Fibroblast of pulmonary artery (primary cell): ENCODE data around the gene DNAJC22.
"Not testable (repeated sequence)": the region's sequence is repeated elsewhere in the genome, so short reads cannot be mapped to it uniquely, and the experiment has no call there.

Experiments used
- DNase-seq: peaks from one replicate; pipeline ENCODE4 v3.0.0-alpha.2; 2010; ENCODE audit warnings: low read depth
- H3K4me3 ChIP-seq: replicated peaks from 2 replicates; pipeline ENCODE4 v1.5.1; 2011; ENCODE audit warnings: low read depth, mild to moderate bottlenecking, control low read depth, low read length, moderate library complexity
- TF ChIP-seq, protein P1 (sequence below): IDR thresholded peaks from 2 replicates; pipeline ENCODE4 v1.5.1; 2011; ENCODE audit warnings: mild to moderate bottlenecking, control low read depth, low read length, inconsistent platforms; ENCODE audit errors: missing control alignments

DNAJC22 gene

DNA sequence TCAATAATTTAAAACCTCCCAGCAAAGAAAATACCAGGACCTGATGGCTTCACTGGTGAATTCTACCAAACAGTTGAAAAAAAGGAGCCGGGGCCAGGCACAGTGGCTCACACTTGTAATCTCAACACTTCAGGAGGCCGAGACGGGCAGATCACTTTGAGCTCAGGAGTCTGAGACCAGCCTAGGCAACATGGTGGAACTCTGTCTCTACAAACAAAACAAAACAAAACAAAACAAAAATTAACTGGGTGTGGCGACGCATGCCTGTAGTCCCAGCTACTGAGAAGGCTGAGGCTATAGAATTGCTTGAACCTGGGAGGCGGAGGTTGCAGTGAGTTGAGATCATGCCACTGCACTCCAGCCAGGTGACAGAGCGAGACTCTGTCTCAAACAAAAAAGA is 37.3 kb upstream of the DNAJC22 start:
- no peak overlapping the region for H3K4me3 ChIP-seq
- DNase-seq = no peak
- TF ChIP-seq, protein P1, sequence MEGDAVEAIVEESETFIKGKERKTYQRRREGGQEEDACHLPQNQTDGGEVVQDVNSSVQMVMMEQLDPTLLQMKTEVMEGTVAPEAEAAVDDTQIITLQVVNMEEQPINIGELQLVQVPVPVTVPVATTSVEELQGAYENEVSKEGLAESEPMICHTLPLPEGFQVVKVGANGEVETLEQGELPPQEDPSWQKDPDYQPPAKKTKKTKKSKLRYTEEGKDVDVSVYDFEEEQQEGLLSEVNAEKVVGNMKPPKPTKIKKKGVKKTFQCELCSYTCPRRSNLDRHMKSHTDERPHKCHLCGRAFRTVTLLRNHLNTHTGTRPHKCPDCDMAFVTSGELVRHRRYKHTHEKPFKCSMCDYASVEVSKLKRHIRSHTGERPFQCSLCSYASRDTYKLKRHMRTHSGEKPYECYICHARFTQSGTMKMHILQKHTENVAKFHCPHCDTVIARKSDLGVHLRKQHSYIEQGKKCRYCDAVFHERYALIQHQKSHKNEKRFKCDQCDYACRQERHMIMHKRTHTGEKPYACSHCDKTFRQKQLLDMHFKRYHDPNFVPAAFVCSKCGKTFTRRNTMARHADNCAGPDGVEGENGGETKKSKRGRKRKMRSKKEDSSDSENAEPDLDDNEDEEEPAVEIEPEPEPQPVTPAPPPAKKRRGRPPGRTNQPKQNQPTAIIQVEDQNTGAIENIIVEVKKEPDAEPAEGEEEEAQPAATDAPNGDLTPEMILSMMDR = no peak

DNA sequence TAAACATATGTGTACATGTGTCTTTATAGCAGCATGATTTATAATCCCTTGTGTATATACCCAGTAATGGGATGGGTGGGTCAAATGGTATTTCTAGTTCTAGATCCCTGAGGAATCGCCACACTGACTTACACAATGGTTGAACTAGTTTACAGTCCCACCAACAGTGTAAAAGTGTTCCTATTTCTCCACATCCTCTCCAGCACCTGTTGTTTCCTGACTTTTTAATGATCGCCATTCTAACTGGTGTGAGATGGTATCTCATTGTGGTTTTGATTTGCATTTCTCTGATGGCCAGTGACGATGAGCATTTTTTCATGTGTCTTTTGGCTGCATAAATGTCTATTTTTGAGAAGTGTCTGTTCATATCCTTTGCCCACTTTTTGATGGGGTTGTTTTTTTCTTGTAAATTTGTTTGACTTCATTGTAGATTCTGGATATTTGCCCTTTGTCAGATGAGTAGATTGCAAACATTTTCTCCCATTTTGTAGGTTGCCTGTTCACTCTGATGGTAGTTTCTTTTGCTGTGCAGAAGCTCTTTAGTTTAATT is 36.2 kb upstream of the DNAJC22 start:
- H3K4me3 ChIP-seq, DNase-seq: not testable (repeated sequence)

DNA sequence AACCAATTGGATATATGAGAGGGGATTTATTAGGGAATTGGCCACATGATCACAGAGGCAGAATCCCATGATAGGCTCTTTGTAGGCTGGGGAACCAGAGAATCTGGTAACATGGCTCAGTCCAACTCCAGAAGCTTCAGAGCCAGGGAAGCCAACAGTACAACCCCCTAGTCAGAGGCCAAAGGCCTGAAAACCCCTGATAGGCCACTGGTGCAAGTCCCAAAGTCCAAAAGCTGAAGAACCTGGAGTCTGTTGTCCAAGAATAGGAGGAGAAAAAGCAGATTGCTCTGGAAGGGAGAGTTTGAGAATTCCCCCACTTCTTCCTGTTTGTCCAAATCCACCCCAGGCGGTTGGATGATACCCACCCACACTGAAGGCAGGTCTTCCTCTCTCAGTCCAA is 31.9 kb upstream of the DNAJC22 start:
- no peak overlapping the region for H3K4me3 ChIP-seq
- TF ChIP-seq, protein P1 = no peak

DNA sequence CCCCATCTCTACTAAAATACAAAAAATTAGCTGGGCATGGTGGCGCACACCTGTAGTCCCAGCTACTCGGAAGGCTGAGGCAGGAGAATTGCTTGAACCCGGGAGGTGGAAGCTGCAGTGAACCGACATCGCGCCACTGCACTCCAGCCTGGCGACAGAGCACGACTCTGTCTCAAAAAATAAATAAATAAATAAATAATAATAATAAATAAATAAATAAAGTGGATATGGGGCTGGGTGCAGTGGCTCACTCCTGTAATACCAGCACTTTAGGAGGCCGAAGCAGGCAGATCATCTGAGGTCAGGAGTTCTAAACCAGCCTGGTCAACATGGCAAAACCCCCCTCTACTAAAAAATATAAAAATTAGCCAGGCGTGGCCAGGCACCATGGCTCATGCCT is 29.6 kb upstream of the DNAJC22 start:
- not testable (repeated sequence) for DNase-seq, H3K4me3 ChIP-seq

More for the DNA sequence above, 31.9 kb upstream of the DNAJC22 start:
- DNase-seq = no peak

DNA sequence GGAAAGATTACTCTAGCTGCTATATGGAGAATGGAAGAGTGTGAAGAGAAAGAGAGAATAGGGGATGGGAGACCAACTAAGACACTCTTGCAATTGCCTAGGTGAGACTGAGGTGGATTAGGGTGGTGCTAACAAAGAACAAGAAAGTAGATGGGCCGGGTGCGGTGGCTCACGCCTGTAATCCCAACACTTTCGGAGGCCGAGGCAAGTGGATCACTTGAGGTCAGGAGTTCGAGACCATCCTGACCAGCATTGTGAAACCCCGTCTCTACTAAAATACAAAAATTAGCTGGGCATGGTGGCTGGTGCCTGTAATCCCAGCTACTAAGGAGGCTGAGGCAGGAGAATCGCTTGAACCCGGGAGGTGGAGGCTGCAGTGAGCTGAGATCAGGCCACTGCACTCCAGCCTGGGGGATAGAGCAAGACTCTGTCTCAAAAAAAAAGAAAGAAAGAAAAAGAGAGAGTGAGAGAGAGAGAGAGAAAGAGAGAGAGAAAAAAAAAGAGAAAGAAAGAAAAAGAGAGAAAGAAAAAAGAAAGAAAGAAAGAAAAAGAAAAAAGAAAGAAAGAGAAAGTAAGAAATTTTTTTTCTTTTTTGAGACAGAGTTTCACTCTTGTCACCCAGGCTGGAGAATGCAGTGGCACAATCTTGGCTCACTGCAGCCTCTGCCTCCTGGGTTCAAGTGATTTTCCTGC is 26.1 kb upstream of the DNAJC22 start:
- not testable (repeated sequence) for H3K4me3 ChIP-seq, DNase-seq

DNA sequence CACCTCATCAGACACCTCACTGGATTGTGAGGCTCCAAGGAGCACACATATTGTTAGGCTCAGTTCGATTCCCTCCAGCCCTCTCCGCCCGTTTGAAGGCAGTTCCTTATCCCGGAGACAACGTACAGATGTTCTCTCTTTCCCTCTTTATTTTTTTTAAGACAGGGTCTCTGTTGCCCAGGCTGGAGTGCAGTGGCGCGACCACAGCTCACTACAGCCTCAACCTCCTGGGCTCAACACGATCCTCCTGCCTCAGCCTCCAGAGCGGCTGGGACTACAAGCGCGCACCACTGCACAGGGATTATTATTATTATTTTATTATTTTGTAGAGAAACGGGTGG is 24.4 kb upstream of the DNAJC22 start:
- no peak for DNase-seq
- TF ChIP-seq, protein P1 = no peak
- H3K4me3 ChIP-seq = peak overlapping the region; percentile 78

DNA sequence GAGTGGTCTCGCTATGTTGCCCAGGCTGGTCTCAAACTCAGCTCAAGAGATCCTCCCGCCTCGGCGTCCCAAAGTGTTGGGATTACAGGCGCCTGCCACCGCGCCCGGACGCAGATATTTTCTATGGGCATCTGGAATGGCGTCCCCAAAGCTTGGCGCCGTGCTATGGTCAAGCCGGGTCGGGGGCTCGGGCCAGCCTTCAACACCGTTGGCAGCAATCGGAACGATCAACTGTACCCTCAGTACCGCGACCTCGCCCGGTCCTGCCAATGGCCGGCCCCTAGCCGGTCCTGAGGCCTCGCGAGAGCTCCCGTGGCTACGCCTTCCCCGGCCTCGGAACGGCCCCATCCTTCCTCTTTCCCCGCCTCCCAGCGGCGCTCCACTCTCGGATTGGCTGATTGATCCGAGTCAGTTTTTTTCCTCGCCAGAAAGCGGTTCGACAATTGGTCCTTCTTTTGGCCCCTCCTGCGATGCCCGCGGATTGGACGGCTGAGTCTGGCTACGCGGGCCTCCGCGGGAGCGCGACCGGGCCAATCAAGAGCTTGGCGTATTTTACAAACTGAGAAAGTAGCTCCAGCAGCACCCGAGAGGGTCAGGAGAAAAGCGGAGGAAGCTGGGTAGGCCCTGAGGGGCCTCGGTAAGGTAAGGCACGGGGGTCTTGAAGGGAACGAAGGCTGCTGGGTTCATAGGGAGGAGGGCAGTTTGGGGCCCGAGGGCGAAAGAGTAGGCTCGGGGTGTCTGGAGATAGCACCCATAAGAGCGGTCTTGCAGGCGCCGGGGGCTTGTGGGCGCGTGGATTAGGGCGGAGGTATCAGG is 23.8 kb upstream of the DNAJC22 start, which contains the start of gene TROAP:
TSS of gene TROAP (plus strand) at position 548 of the 816 bp plus-strand sequence. CDS start 354 bp downstream, outside the sequence.
- TF ChIP-seq, protein P1 = no peak
- peak; percentile 99 for DNase-seq
- H3K4me3 ChIP-seq = peak within 1 kb of the TSS; percentile 78

DNA sequence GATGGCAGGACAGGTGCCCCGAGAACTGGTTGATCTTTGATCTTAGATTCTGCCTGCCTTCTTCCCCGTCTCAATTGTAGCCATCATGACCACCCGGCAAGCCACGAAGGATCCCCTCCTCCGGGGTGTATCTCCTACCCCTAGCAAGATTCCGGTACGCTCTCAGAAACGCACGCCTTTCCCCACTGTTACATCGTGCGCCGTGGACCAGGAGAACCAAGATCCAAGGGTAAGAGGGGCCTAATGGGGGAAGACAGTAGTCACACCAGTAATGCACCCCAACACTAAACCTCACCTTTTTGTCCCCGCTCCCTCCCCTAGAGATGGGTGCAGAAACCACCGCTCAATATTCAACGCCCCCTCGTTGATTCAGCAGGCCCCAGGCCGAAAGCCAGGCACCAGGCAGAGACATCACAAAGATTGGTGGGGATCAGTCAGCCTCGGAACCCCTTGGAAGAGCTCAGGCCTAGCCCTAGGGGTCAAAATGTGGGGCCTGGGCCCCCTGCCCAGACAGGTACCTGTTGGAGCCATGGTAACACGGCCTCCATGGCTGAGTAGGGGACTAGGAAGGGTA is 23.1 kb upstream of the DNAJC22 start:
- peak overlapping the region; percentile 78 for H3K4me3 ChIP-seq
- TF ChIP-seq, protein P1 = no peak
- DNase-seq = no peak
